Stimulated activated CD4-positive, alpha-beta T cell treated with anti-CD3 and anti-CD28 coated beads, TNF-alpha, amount 100 ng/mL, for 1 hour (primary cell): ENCODE results near the gene MLLT10.
A peak's percentile ranks its signal among the peaks of the same experiment; 100 is the strongest.

Experiments used
- DNase-seq, 3 donors: peaks; one replicate each; pipeline ENCODE4 v3.0.0-alpha.2; 2020; ENCODE audit warnings: low read depth in 3 of 3, low spot score in 1 of 3

Gene MLLT10

GRCh38 chr10:21516242-21517131 is 17.5 kb upstream of the MLLT10 start:
- peak in 1 of 3 donors; percentile 28 for DNase-seq

- DNase-seq, result no peak
Measured at GRCh38 chr10:21517134-21518031, 16.6 kb upstream of the MLLT10 start.

GRCh38 chr10:21518149-21518640 is 15.8 kb upstream of the MLLT10 start:
- DNase-seq, result no peak

- DNase-seq, result no peak
Measured at GRCh38 chr10:21518641-21519396, 15.2 kb upstream of the MLLT10 start.

GRCh38 chr10:21519397-21519933 is 14.6 kb upstream of the MLLT10 start:
- DNase-seq, result no peak

GRCh38 chr10:21519941-21520436 is 14.0 kb upstream of the MLLT10 start:
- DNase-seq, result no peak

GRCh38 chr10:21520509-21520908 is 13.5 kb upstream of the MLLT10 start:
- no peak for DNase-seq

- no peak for DNase-seq
Measured at GRCh38 chr10:21520949-21521348, 13.1 kb upstream of the MLLT10 start.

GRCh38 chr10:21521751-21522533 is 12.1 kb upstream of the MLLT10 start:
- DNase-seq, result no peak

GRCh38 chr10:21522631-21523406 is 11.2 kb upstream of the MLLT10 start:
- no peak for DNase-seq

GRCh38 chr10:21523557-21524008 is 10.4 kb upstream of the MLLT10 start:
- no peak for DNase-seq

GRCh38 chr10:21524131-21524525 is 9.9 kb upstream of the MLLT10 start:
- no peak for DNase-seq

- DNase-seq, result no peak
Measured at GRCh38 chr10:21524526-21525366, 9.3 kb upstream of the MLLT10 start.

- DNase-seq, result peak in 1 of 3 donors; percentile 57
Measured at GRCh38 chr10:21525367-21526187, 8.5 kb upstream of the MLLT10 start, which contains the start of gene SKIDA1. TSS of gene SKIDA1 (minus strand) at chr10:21525682. CDS start at chr10:21517822, 7,860 bp downstream.

GRCh38 chr10:21526188-21526859 is 7.7 kb upstream of the MLLT10 start:
- peak in 1 of 3 donors; percentile 58 for DNase-seq

- DNase-seq, result peak in 1 of 3 donors; percentile 28
Measured at GRCh38 chr10:21526860-21527597, 7.0 kb upstream of the MLLT10 start.
